ENCODE data around the gene ZKSCAN3. TPM values are rescaled to one million over a fixed set of nuclear protein-coding genes. Genes with fewer than 3 reads are reported as not detected.

The ZKSCAN3 gene
- total and polyA plus RNA-seq, 2 of the 8 experiments (the other 6 are each of a cell fraction or from before 2014, with no cell fraction given), result 2.7 to 9.8 TPM

- TF ChIP-seq JUN (IDR thresholded peaks at IDR 0.05; ENCODE audit: low read depth, low read length), result no peak
- no peak for TF ChIP-seq KDM4A (IDR thresholded peaks at IDR 0.05; ENCODE audit: low read depth, low read length, severe bottlenecking)
- TF ChIP-seq RNF2 (IDR thresholded peaks at IDR 0.05; ENCODE audit: borderline replicate concordance, low read depth, low read length, missing control alignments, poor library complexity, severe bottlenecking), result no peak
- TF ChIP-seq CTBP2 (IDR thresholded peaks at IDR 0.05; ENCODE audit: borderline replicate concordance, insufficient read depth, insufficient read length, low read length), result no peak
- TF ChIP-seq POLR2AphosphoS5 (IDR thresholded peaks at IDR 0.05; ENCODE audit: low read depth, low read length), result no peak
- no peak for TF ChIP-seq SP4 (IDR thresholded peaks at IDR 0.05; ENCODE audit: low read length)
- TF ChIP-seq BCL11A (IDR thresholded peaks at IDR 0.05; ENCODE audit: low read depth in 2 of 2, low read length in 2 of 2), result no peak
- TF ChIP-seq RBBP5 (IDR thresholded peaks at IDR 0.05; ENCODE audit: borderline replicate concordance, low read depth, low read length), result no peak
- TF ChIP-seq EP300 (IDR thresholded peaks at IDR 0.05; ENCODE audit: borderline replicate concordance in 1 of 2, low read depth in 2 of 2, low read length in 2 of 2), result no peak
- TF ChIP-seq E2F6 (IDR thresholded peaks at IDR 0.05), result no peak
- TF ChIP-seq KDM5A (IDR thresholded peaks at IDR 0.05; ENCODE audit: low read length), result no peak
- TF ChIP-seq YY1 (IDR thresholded peaks at IDR 0.05; ENCODE audit: low read depth, low read length), result no peak
These were observed 5.7 kb upstream of the ZKSCAN3 start (continued) for GRCh38 chr6:28343898-28344677.

Measured in H1 (cell line).